GM19468 (cell line): ENCODE data around the gene OR6K3.
"Not testable (repeated sequence)": the region's sequence is repeated elsewhere in the genome, so short reads cannot be mapped to it uniquely, and the experiment has no call there.

Source experiments
- ATAC-seq: cut with Tn5 transposase; IDR thresholded peaks from one replicate; pipeline ENCODE4 v1.9.1; 2021; ENCODE audit warnings: mild to moderate bottlenecking, moderate library complexity, moderate number of reproducible peaks; ENCODE audit not compliant: unreplicated experiment; ENCODE audit errors: extremely low read depth

OR6K3 gene, protein sequence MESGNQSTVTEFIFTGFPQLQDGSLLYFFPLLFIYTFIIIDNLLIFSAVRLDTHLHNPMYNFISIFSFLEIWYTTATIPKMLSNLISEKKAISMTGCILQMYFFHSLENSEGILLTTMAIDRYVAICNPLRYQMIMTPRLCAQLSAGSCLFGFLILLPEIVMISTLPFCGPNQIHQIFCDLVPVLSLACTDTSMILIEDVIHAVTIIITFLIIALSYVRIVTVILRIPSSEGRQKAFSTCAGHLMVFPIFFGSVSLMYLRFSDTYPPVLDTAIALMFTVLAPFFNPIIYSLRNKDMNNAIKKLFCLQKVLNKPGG

DNA sequence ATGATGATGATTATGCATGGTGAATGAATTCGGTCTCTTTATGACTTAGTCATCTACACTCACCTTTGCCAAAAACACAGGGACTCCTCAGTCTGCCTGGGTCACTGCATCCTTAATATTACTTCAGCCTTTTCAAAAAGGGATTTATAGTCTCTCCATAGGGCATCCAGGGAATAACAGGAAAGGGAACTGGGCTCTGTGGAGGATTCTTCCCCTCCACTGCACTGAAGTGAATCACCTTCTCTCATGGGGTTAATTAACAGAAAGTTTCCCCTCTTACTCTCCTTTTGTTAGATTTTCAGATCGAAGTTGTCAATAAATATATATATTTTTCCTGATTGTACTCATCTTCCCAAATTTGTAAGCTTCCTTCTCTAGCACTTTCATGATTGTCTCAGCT, at the start of gene OR6K3:
OR6K3 (minus strand) TSS at position 101 of the 400 bp plus-strand sequence. CDS start 2,605 bp downstream, outside the sequence.
- ATAC-seq: no peak

DNA sequence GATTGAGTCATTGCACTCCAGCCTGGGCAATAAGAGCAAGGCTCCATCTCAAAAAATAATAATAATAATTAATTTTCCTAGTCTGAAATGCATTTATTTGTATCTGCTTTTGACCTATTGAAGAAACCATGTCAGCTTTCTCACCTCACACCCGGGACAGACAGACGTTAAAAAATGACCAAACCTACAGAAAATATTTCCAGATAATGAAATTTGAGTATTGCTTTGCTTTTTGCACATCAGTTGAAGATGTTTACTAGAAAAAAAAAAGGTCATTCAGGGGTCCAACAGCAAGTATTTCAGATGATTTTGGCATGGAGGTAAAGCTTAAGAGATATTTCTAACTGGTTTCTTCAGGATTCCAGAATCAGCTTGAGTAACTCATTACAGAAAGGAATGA, 33.9 kb upstream of the OR6K3 start, which contains the start of gene OR6K6:
OR6K6 (plus strand) TSS at position 301 of the 400 bp plus-strand sequence. CDS start 168 bp downstream, outside the sequence.
- no peak for ATAC-seq

DNA sequence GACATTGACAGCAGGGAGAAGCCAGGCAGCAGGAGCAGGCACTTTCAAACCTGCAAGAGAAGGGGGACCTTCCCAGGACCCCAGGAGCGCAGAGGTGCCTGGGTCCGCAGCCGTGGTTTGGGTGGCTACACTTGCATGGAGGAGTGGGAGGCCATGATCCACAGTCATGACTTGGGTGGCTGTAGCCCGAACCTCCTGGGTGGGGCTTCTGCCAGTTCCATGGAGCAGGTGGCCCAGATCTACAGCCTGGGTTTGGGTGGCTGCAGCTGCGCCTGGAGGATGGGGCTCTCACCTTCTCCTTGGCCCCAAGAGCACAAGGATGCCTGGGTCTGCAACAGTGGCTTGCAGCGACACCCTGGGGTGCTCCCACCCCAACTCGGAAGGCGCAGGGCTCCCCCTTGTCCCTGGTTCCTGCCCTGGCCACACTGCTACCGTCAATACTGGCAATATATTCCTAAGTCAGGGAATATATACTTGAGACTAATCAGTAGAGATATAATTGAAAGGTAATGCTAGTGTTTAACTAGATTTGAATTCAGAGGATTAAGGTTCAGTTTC, 31.7 kb upstream of the OR6K3 start:
- no peak for ATAC-seq

DNA sequence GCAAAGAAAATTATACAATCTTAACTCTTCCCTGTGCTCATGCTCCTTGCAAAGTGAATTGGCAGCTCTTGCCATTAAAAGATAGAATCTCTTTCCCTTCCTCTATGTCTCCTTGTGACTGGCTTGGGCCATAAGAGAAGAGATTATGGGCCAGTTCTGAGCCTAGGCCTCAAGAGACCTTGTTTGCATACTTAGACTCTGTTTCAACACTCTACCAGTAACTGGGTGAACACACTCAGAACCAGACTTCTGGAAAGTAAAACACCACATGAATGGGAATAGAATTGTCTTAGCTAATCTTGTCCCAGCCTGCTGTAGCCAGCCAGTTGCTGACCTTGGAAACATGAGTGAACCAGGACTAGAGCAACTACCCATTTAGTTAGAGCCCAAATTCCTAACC, 15.3 kb upstream of the OR6K3 start:
- no peak for ATAC-seq

DNA sequence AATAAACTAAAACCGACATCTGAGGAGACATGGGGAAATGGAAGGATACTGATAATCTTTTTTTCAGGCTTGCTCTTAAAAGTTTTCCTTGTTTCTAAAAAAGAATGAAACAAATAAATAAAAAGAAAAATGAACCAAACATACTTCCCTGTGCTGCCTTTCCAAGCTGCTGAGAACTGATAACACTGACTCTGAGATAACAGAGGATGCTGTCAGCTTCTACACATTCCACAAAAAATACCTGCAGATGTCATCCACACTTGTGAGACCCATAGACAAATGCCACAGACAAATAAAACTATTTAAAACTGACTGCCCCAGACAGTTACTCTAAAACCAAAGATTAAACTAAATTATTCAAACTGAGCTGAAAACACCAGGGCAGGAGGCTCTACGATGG, 12.0 kb upstream of the OR6K3 start:
- no peak for ATAC-seq

DNA sequence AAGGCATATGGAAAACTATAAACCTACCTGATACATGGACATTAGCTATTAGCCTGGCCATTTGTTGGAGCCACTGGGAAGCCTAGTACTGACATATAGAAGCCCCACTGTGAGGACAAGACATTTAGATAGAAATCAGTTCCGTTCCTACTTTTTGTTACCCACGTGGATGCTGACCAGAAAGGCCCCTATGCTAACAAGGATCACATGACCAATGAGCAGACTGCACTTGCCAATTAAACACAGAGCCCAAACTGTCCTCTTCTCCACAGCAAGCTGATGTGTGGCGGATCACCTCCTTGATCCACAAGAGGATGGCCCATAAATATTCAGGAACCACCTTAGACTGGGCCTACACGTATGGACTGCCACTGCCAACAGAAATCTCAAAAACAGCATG, 11.2 kb upstream of the OR6K3 start:
- no peak for ATAC-seq

DNA sequence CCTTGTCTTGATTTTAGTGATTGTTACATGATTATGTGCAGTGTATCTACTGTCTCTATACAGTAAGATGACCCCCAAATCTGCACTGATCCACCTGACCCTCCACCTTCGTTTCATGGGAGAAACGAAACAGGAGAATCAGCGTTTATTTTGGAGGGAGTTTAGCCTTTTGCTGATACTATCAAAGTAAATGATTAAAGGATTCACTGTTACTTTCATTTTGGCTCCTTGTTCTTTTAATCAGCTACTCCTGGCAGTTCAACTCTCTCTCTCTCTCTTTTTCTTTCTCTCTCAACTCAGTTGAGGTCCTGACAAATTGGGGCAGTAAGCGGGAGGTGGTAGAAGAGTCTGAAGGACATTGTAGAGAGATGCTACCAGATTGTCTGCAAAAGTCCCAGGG, 9.9 kb upstream of the OR6K3 start:
- no peak for ATAC-seq

DNA sequence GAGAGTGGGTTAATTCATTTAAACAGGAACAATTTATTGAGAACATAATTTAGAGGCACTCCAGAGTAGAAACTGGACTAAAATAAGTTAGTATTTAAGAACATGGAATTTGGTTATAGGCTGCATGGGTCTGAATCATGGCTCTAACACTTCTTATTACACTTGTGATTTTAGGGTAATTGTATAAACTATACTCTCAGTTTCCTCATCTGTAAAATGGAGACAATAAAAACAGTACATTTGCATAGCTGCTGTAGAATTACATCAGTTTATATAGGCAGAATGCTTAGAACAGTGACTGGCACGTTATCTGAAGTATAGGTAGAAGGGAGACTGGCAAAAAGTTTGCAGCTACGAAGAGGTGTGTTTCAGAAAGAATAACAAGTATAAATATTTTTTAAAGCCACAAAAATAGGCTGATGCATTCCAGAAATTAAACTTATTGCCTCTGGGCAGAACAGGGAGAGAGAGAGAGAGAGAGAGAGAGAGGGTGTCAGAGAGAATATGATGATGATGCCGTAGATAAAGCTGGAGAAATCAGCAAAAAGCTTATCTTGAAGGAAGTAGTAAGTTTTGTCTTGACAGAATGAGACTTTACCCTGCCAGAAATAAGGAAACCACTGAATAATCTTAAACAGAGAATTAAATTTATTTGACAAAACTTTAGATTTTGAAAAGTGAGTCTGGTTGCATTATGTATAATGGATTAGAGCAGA, 8.1 kb upstream of the OR6K3 start:
- no peak for ATAC-seq

DNA sequence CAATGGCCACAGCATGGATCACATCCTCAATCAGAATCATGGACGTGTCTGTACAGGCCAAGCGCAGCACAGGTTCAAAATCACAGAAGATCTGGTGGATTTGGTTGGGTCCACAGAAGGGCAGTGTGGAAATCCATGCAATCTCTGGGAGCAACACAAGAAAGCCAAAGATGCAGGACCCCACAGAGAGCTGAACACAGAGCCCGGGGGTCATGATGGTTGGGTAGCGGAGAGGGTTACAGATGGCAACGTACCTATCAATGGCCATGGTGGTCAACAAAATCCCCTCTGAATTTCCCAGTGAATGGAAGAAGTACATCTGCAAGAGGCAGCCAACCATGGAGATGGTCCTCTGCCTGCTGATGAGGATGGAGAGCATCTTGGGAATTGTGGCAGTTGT, 3.9 kb upstream of the OR6K3 start:
- ATAC-seq: no peak

DNA sequence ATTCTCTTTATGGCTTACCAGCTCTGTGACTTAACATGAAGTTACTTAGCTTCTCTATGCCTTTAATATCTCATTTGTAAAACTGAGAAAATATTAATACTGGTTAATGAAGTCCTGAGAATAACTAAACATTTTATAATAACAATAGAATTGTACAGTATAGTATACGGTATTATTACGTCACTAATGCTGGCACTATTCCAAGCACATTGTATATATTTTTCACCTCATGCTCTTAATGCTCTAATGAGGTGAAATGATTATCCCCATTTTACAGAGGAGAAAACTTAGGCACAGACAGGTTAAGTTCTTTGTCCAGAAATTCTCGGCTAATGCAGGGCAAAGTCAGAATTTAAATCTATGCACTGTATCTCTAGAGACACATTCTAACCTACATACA, 856 bp downstream of the OR6K3 start:
- ATAC-seq: no peak

DNA sequence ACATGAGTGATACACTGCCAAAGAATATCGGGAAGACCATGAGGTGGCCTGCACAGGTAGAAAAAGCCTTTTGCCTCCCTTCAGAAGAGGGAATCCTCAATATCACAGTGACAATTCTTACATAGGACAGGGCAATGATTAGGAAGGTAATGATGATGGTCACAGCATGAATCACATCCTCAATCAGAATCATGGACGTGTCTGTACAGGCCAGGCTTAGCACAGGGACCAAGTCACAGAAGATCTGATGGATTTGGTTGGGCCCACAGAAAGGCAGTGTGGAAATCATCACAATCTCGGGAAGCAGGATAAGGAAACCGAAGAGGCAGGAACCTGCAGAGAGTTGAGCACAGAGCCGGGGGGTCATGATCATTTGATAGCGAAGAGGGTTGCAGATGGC, 3.2 kb downstream of the OR6K3 start:
- no peak for ATAC-seq

DNA sequence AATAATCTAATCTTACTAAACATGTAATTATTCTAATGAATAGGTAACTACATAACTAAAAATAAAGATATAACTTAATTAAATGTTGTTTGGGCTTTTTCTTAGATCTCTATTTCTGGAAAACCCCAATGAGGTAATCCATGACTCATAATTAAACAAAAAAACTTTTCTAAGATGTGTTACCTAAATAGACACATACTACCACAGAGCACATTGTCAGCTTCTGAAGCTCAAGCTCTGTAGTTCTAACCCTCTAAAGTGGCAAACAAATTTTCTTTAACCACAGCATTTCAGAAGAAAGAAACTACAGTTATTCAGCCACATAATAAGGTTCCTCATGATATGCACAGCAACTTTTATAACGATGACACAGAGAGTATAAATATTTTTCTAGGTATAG, 4.2 kb downstream of the OR6K3 start:
- ATAC-seq: no peak

DNA sequence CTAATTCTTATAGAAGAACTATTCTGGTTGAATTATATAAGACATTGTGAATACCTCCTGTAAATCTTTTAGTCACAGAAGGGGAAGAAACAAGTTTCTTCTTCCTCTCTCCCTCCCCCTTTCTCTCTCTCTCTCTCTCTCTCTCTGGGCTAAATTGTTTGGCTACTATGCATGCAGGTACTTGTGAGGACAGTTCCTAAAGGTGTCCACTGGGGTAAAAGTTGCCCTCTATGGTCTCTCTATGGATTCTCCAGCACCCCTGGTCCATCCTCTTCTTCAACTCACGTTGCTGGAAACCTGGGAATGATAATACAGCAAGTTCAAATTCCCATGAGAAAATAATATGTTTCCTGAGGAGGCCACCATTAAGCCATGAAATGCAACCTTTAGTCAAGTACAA, 5.8 kb downstream of the OR6K3 start:
- ATAC-seq: no peak

DNA sequence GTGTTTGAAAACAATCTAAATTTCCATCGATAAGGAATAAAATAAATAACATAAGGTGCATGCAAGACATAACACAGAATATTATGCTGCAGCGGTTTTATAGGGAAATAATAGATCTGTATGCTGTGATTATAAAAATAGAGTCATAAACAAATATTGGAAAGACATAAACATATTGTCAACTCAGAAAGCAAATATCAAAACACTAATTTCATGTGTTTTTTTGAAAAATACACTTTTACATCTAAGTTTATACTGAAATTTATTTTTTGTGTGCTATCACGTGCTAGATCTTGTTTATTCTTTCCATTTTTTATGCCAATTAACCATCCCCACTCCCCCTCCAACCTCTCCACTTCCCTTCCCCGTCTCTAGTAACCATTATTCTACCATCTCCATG, 9.4 kb downstream of the OR6K3 start:
- ATAC-seq: no peak

DNA sequence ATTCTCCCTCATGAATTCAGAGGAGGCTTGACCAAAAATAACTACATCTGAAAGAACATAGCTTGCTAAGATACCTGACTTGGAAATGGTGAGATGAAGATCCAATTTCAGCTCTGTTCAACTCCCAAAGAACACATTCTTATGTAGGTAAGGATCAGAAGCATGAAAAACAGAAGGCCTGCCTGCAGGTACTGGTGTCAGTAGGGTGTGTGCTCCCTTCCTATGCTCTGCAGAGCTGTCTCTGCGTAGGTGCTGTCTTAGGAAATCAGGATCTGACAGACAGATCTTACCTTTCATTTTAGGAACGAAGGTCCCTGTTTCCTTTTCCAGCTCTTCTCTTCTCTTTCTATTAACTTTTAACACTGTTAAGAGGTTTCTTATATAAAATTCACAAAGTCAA, 14.4 kb downstream of the OR6K3 start:
- ATAC-seq: no peak

DNA sequence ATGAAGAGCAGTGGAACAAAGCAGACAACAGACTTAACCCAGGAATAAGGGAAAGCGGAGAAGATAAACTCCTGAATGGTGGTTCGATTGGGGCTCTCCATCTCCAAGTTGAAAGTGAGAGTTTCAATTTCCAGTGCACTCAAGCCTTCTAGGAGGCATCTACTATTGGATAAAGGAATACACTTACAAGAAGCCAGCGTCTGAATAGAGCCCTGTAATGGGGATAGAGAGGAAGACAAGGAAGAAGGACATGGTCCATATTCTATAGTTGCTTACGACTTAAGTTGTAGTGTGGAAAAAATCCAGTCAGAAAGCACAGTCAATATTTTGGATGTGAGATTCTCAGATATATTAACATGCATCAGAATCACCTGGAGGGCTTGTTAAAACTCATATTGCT, 20.0 kb downstream of the OR6K3 start, which contains the start of gene OR6K2:
OR6K2 (minus strand) TSS at position 101 of the 400 bp plus-strand sequence; CDS start at position 101, 0 bp downstream.
- ATAC-seq: no peak

DNA sequence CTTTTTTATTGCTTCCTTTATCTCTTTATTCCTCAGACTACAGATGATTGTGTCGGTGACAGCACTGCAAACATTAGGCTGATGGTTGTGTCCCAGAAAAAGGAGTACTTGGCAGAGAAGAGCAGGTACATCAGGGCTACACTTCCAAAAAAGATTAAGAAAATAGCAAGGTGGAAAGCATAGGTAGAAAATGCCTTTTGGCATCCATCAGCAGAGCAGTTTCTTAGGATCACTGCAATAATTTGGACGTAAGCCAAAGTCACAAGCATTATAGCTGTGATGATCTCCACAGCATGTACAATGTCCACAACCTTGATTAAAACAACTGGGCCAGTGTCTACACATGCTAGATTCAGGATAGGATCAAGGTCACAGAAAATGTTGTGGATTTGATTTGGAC, 25.9 kb downstream of the OR6K3 start:
- ATAC-seq: no peak

DNA sequence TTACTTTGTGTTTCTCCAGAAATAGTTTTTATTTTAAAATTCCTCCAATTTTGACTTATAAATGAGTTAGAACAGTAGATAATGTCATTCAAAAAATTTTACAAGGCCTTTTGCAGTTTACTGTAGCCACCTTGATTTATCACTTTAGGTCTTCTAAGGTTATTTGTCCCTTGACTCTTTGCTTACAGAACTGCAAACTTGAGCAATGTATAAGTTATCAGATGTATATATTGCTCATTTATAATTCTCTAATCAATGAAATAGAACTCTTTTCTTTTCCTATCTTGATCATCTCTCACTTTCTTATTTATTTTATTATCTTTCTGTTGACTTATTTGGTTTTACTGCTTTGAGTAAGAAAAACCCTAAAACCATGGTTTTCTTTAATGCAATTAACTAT, 28.2 kb downstream of the OR6K3 start:
- no peak for ATAC-seq

DNA sequence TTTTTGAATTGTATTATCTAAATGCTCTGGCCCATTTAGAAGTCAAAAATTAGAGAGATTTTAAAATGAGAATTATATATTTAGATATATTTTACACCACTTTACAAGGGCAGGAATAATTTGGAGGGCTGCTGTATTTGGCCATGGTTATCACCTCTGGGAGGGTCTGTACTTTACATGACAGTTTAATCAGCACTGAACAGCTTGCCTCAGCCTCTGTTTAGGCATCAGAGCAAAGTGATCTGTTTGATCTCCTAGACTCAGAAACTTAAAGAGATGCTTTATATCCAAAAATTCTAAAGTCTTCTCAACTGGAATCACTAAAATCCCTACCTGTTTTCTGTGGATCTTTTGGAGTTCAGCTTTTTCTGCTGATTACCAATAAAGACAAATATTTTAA, 28.6 kb downstream of the OR6K3 start:
- ATAC-seq: no peak

DNA sequence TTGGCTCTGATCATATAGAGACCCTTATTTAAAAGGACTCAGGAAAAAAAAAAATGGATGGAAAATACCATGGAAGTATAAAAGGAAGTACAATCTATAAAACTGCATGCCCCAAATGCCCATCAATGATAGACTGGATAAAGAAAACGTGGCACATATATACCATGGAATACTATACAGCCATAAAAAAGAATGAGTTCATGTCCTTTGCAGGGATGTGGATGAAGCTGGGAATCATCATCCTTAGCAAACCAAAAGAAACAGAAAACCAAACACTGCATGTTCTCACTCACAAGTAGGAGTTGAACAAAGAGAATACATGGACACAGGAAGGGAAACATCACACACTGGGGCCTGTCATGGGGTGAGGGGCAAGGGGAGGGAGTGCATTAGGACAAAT, 29.4 kb downstream of the OR6K3 start:
- not testable (repeated sequence) for ATAC-seq

DNA sequence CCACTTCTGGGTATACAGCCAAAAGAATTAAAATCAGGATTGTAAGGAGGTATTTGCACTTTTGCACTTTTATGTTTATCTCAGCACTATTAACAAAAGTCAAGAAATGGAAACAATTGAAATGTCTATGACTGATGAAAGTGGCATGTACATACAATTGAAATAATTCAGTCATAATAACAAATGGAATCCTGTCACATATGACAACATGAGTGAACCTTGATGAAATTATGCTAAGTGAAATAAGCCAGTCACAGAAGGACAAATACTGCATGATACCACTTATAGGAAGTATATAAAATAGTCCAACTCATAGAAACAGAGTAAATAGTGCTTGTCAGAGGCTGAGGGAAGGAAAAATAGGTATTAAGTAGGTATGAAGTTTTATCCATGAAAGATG, 30.6 kb downstream of the OR6K3 start:
- no peak for ATAC-seq
